DND-41 (cell line): Measurements from ENCODE around the gene SRPRB.

ENCODE experiments used
- EZH2 ChIP-seq: IDR thresholded peaks from 3 replicates; pipeline ENCODE4 v1.6.1; 2012; ENCODE audit warnings: borderline replicate concordance, low read depth, mild to moderate bottlenecking, moderate library complexity, low read length, inconsistent platforms; ENCODE audit not compliant: severe bottlenecking
- TF ChIP-seq, protein P1 (sequence below): IDR thresholded peaks from 2 replicates; pipeline ENCODE4 v1.5.1; 2012; ENCODE audit warnings: borderline replicate concordance, low read length, moderate library complexity, mild to moderate bottlenecking; ENCODE audit not compliant: poor library complexity, severe bottlenecking; ENCODE audit errors: extremely low read depth

DNA sequence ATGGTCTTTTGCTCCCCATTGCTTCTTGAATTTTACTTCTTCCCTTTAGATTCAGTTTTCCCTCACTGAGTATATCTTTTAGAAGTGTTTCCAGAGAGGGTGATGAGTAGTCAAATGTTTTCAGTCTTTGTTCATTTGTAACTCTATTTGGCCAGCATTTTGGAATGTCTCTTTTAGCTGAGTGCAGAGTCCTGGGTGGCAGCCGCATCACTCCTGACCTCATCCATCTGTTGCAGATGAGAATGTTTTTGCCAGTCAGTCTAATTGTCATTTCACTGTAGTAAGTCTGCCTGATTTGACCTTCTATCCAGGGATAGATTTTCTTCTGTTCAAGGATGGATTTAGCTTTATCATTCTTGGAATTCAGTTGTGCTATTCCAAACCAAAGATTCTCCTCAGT, 7.3 kb downstream of the SRPRB start:
- TF ChIP-seq, protein P1, sequence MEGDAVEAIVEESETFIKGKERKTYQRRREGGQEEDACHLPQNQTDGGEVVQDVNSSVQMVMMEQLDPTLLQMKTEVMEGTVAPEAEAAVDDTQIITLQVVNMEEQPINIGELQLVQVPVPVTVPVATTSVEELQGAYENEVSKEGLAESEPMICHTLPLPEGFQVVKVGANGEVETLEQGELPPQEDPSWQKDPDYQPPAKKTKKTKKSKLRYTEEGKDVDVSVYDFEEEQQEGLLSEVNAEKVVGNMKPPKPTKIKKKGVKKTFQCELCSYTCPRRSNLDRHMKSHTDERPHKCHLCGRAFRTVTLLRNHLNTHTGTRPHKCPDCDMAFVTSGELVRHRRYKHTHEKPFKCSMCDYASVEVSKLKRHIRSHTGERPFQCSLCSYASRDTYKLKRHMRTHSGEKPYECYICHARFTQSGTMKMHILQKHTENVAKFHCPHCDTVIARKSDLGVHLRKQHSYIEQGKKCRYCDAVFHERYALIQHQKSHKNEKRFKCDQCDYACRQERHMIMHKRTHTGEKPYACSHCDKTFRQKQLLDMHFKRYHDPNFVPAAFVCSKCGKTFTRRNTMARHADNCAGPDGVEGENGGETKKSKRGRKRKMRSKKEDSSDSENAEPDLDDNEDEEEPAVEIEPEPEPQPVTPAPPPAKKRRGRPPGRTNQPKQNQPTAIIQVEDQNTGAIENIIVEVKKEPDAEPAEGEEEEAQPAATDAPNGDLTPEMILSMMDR: no peak
- no peak for TF ChIP-seq EZH2
